ENCODE results near the gene TMEM9.

- no peak for TF ChIP-seq POLR2A (IDR thresholded peaks at IDR 0.05)
- TF ChIP-seq, protein P1, sequence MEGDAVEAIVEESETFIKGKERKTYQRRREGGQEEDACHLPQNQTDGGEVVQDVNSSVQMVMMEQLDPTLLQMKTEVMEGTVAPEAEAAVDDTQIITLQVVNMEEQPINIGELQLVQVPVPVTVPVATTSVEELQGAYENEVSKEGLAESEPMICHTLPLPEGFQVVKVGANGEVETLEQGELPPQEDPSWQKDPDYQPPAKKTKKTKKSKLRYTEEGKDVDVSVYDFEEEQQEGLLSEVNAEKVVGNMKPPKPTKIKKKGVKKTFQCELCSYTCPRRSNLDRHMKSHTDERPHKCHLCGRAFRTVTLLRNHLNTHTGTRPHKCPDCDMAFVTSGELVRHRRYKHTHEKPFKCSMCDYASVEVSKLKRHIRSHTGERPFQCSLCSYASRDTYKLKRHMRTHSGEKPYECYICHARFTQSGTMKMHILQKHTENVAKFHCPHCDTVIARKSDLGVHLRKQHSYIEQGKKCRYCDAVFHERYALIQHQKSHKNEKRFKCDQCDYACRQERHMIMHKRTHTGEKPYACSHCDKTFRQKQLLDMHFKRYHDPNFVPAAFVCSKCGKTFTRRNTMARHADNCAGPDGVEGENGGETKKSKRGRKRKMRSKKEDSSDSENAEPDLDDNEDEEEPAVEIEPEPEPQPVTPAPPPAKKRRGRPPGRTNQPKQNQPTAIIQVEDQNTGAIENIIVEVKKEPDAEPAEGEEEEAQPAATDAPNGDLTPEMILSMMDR (IDR thresholded peaks at IDR 0.05), result no peak
Measured at GRCh38 chr1:201136355-201137023, 17.8 kb downstream of the TMEM9 start.
